Neural cell (in vitro differentiated cells): ENCODE data around the gene UNC79.

ENCODE experiments used
- CTCF ChIP-seq: fragments of 450-650 bp; IDR thresholded peaks from 2 replicates; pipeline ENCODE4 v1.5.1; 2014; ENCODE audit warnings: antibody characterized with exemption, mild to moderate bottlenecking, moderate library complexity; ENCODE audit not compliant: poor library complexity, severe bottlenecking
- EZH2 ChIP-seq: fragments of 200-600, 300-800 bp; shearing (Covaris generic), sonication (generic); IDR thresholded peaks from 2 replicates; pipeline ENCODE4 v1.6.1; 2014; ENCODE audit warnings: antibody characterized with exemption, low read length, borderline replicate concordance, mild to moderate bottlenecking; ENCODE audit not compliant: insufficient read depth, poor library complexity, severe bottlenecking
- MXI1 ChIP-seq: fragments of 450-650 bp; conservative IDR thresholded peaks from 2 replicates; pipeline ENCODE4 v1.6.1; 2014; ENCODE audit warnings: antibody characterized with exemption, mild to moderate bottlenecking; ENCODE audit not compliant: poor library complexity, severe bottlenecking

- no peak for TF ChIP-seq CTCF
- TF ChIP-seq EZH2: no peak
- no peak for TF ChIP-seq MXI1
These were observed 91.5 kb downstream of the UNC79 start for GRCh38 chr14:93522221-93522620.
